Smooth muscle cell (in vitro differentiated cells): ENCODE measurements around the gene CDK14. TPM values are rescaled to one million over a fixed set of nuclear protein-coding genes. Genes with fewer than 3 reads are reported as not detected.

Source experiments
- DNase-seq: peaks from one replicate; lab custom pipeline; 2025; ENCODE audit not compliant: unreplicated experiment; lab: John Stamatoyannopoulos, UW
- H2AFZ ChIP-seq: fragments of 200-600 bp; sonication (generic); 2 replicates; pipeline ENCODE4 v1.6.0; 2016; ENCODE audit warnings: antibody characterized with exemption, low read depth, mild to moderate bottlenecking
- H3F3A ChIP-seq: fragments of 200-600 bp; sonication (generic); 2 replicates; pipeline ENCODE4 v1.6.0; 2017; ENCODE audit warnings: antibody characterized with exemption, low read depth
- H3K27ac ChIP-seq: fragments of 200-600 bp; sonication (generic); 2 replicates; pipeline ENCODE4 v1.5.1; 2016; ENCODE audit warnings: low read depth, mild to moderate bottlenecking
- H3K27me3 ChIP-seq: fragments of 200-600 bp; sonication (generic); 2 replicates; pipeline ENCODE4 v1.6.1; 2016; ENCODE audit warnings: low read depth, mild to moderate bottlenecking
- H3K36me3 ChIP-seq: fragments of 200-600 bp; sonication (generic); 2 replicates; pipeline ENCODE4 v1.5.1; 2016; ENCODE audit warnings: low read depth
- H3K4me1 ChIP-seq: fragments of 200-600 bp; sonication (generic); 2 replicates; pipeline ENCODE4 v1.5.1; 2016; ENCODE audit warnings: low read depth
- H3K4me2 ChIP-seq: fragments of 200-600 bp; sonication (generic); 2 replicates; pipeline ENCODE4 v1.6.0; 2016; ENCODE audit warnings: mild to moderate bottlenecking
- H3K4me3 ChIP-seq: fragments of 200-600 bp; sonication (generic); 2 replicates; pipeline ENCODE4 v1.5.1; 2016; ENCODE audit warnings: mild to moderate bottlenecking
- H3K79me2 ChIP-seq: fragments of 200-600 bp; sonication (generic); 2 replicates; pipeline ENCODE4 v1.6.0; 2016; ENCODE audit warnings: low read depth, mild to moderate bottlenecking
- H3K9ac ChIP-seq: fragments of 200-600 bp; sonication (generic); 2 replicates; pipeline ENCODE4 v1.6.0; 2016; ENCODE audit warnings: low read depth
- H3K9me3 ChIP-seq: fragments of 200-600 bp; sonication (generic); replicated peaks from 2 replicates; pipeline ENCODE4 v1.5.1; 2016; ENCODE audit warnings: low read depth
- H4K20me1 ChIP-seq: fragments of 200-600 bp; sonication (generic); 2 replicates; pipeline ENCODE4 v1.6.0; 2016; ENCODE audit warnings: low read depth
- CTCF ChIP-seq: fragments of 200-600 bp; sonication (generic); IDR thresholded peaks from 2 replicates; pipeline ENCODE4 v1.5.1; 2017; ENCODE audit warnings: borderline replicate concordance, mild to moderate bottlenecking, antibody characterized with exemption; ENCODE audit not compliant: insufficient read depth, poor library complexity, severe bottlenecking
- WGBS: methylation state at CpG from one replicate; pipeline ENCODE4 v1.1.7; 2016; ENCODE audit warnings: low lambda C conversion rate; 5-methylcytosine and 5-hydroxymethylcytosine counted together
- polyA plus RNA-seq: library from polyadenylated mRNA; unstranded; fragments of >200 nt; fragmentation: Nextera tagmentation; extraction: Ambion mirVana; gene quantifications from 2 replicates; pipeline ENCODE4 v1.2.1, GENCODE V29; 2016
- total RNA-seq: library from RNA; depleted of rRNA; stranded (reverse); fragments of >200 nt; gene quantifications from 2 replicates; pipeline ENCODE4 v1.2.3, GENCODE V29; 2014

CDK14 gene
- total and polyA plus RNA-seq, 2 experiments from 2014 or later: 4.1 to 5.3 TPM

GRCh38 chr7:90586091-90586490 is 10.0 kb upstream of the CDK14 start:
- no peaks in the 10 kb centered on the region for H3K36me3 ChIP-seq
- no peaks in the 10 kb centered on the region for H3K79me2 ChIP-seq
- no peak overlapping the region for H3K4me3 ChIP-seq
- no peaks in the 10 kb centered on the region for H3K9me3 ChIP-seq
- DNase-seq: no peak
- no peaks in the 10 kb centered on the region for H3K27me3 ChIP-seq
- H3K4me1 ChIP-seq: no peaks in the 10 kb centered on the region
- H3K27ac ChIP-seq: no peak overlapping the region
- H3K4me2 ChIP-seq: no peak overlapping the region
- TF ChIP-seq CTCF: no peak
- H3F3A ChIP-seq: no peaks in the 10 kb centered on the region
- H3K9ac ChIP-seq: no peak overlapping the region
- H2AFZ ChIP-seq: no peak overlapping the region
- 95% methylated on average over 1 of the region's 1 CpG for WGBS
- no peaks in the 10 kb centered on the region for H4K20me1 ChIP-seq

GRCh38 chr7:90587766-90588165 is 8.4 kb upstream of the CDK14 start:
- Histone ChIP-seq H3K4me3 (no peak overlapping the region), H4K20me1 (no peaks in the 10 kb centered on the region), H3K27me3 (no peaks in the 10 kb centered on the region), H3K4me1 (no peaks in the 10 kb centered on the region), H3K27ac (no peak overlapping the region), H3K4me2 (no peak overlapping the region), H3K9ac (no peak overlapping the region), H3K9me3 (no peaks in the 10 kb centered on the region), H3K79me2 (no peaks in the 10 kb centered on the region), H3F3A (no peaks in the 10 kb centered on the region), H2AFZ (no peak overlapping the region), H3K36me3 (no peaks in the 10 kb centered on the region)
- no peak for DNase-seq
- 94% methylated on average over 2 of the region's 2 CpGs for WGBS
- TF ChIP-seq CTCF: no peak

GRCh38 chr7:90592033-90592432 is 4.1 kb upstream of the CDK14 start:
- Histone ChIP-seq H3K4me2 (no peak overlapping the region), H3K27ac (no peak overlapping the region), H2AFZ (no peak overlapping the region), H3K4me1 (peaks cover 8% of the 10 kb centered on the region), H3K36me3 (no peaks in the 10 kb centered on the region), H3K9ac (no peak overlapping the region), H3K9me3 (no peaks in the 10 kb centered on the region), H4K20me1 (no peaks in the 10 kb centered on the region), H3K4me3 (no peak overlapping the region), H3K79me2 (no peaks in the 10 kb centered on the region), H3F3A (peaks cover 4% of the 10 kb centered on the region), H3K27me3 (no peaks in the 10 kb centered on the region)
- DNase-seq: no peak
- no peak for TF ChIP-seq CTCF

GRCh38 chr7:90593205-90593604 is 2.9 kb upstream of the CDK14 start:
- H3K9me3 ChIP-seq: no peaks in the 10 kb centered on the region

More at GRCh38 chr7:90593205-90593604, 2.9 kb upstream of the CDK14 start:
- Histone ChIP-seq H3K4me3 (no peak overlapping the region), H3K27ac (no peak overlapping the region), H3K4me2 (no peak overlapping the region), H3K36me3 (no peaks in the 10 kb centered on the region), H3F3A (peaks cover 4% of the 10 kb centered on the region), H3K4me1 (peaks cover 13% of the 10 kb centered on the region), H3K9ac (no peak overlapping the region), H3K79me2 (no peaks in the 10 kb centered on the region), H3K27me3 (no peaks in the 10 kb centered on the region), H2AFZ (no peak overlapping the region), H4K20me1 (no peaks in the 10 kb centered on the region)
- no peak for TF ChIP-seq CTCF
- no peak for DNase-seq
